IMR-90 (cell line): ENCODE results near the gene CIAO2A. TPM values are rescaled to one million over a fixed set of nuclear protein-coding genes. Genes with fewer than 3 reads are reported as not detected.

Experiments
- ATAC-seq: fragments of 200-7000 bp; cut with Tn5 transposase; 2 replicates; pipeline ENCODE4 v1.9.1; 2020; ENCODE audit warnings: low read depth, mild to moderate bottlenecking, moderate library complexity
- BruUV-seq: library from RNA; stranded (reverse); fragments of 400-500 nt; replicated peaks from 2 replicates; lab custom pipeline; 2021; lab: Mats Ljungman, UMichigan
- CTCF ChIA-PET: fragments of 300-600 bp; formaldehyde crosslinking; extraction: SDS; loops from one replicate; lab custom pipeline; 2021; ENCODE audit warnings: antibody characterized with exemption; lab: Yijun Ruan, JAX
- POLR2A ChIA-PET: fragments of 300-600 bp; sonication (Branson Sonifier 250); formaldehyde crosslinking; loops from one replicate; lab custom pipeline; 2022; ENCODE audit warnings: antibody characterized with exemption; ENCODE audit not compliant: unreplicated experiment; lab: Charles Lee
- DNase-seq: peaks from one replicate; pipeline ENCODE4 v3.0.0; 2013
- H2AFZ ChIP-seq: replicated peaks from 2 replicates; pipeline ENCODE3; 2013; ENCODE audit warnings: low read length, mild to moderate bottlenecking; ENCODE audit not compliant: poor library complexity
- H2AK5ac ChIP-seq: 2 replicates; pipeline ENCODE4 v1.6.1; 2013; ENCODE audit warnings: low read depth, low read length, inconsistent platforms
- H2AK9ac ChIP-seq: replicated peaks from 2 replicates; pipeline ENCODE3; 2013; ENCODE audit warnings: mild to moderate bottlenecking, low read depth, low read length, moderate library complexity; ENCODE audit not compliant: poor library complexity
- H2BK120ac ChIP-seq: 2 replicates; pipeline ENCODE4 v1.6.1; 2013; ENCODE audit warnings: low read depth, low read length, inconsistent platforms
- H2BK15ac ChIP-seq: 3 replicates; pipeline ENCODE4 v1.6.1; 2013; ENCODE audit warnings: low read depth, low read length, inconsistent platforms
- H2BK20ac ChIP-seq: 2 replicates; pipeline ENCODE4 v1.6.1; 2013; ENCODE audit warnings: low read depth, mild to moderate bottlenecking, inconsistent platforms, low read length, moderate library complexity
- H2BK5ac ChIP-seq: 2 replicates; pipeline ENCODE4 v1.6.1; 2013; ENCODE audit warnings: mild to moderate bottlenecking, low read depth, low read length, inconsistent platforms; ENCODE audit not compliant: poor library complexity, severe bottlenecking
- H3K14ac ChIP-seq: replicated peaks from 2 replicates; pipeline ENCODE4 v1.6.1; 2013; ENCODE audit warnings: low read depth, low read length, inconsistent platforms
- H3K18ac ChIP-seq: 2 replicates; pipeline ENCODE4 v1.6.1; 2013; ENCODE audit warnings: low read depth, low read length, control low read depth
- H3K23ac ChIP-seq: 2 replicates; pipeline ENCODE4 v1.6.1; 2013; ENCODE audit warnings: low read depth, low read length, inconsistent platforms
- H3K27ac ChIP-seq: 2 replicates; pipeline ENCODE4 v1.5.1; 2013; ENCODE audit warnings: mild to moderate bottlenecking, control low read depth, low read length; ENCODE audit not compliant: insufficient read depth
- H3K27me3 ChIP-seq: 2 replicates; pipeline ENCODE4 v1.6.1; 2013; ENCODE audit warnings: low read length; ENCODE audit not compliant: control insufficient read depth, insufficient read depth
- H3K36me3 ChIP-seq: 2 replicates; pipeline ENCODE4 v1.6.1; 2013; ENCODE audit warnings: low read length, mixed read lengths; ENCODE audit not compliant: control insufficient read depth, insufficient read depth
- H3K4ac ChIP-seq: 2 replicates; pipeline ENCODE4 v1.6.1; 2013; ENCODE audit warnings: low read depth, low read length, inconsistent platforms
- H3K4me1 ChIP-seq: 2 replicates; pipeline ENCODE4 v1.6.1; 2013; ENCODE audit warnings: low read length, mixed read lengths; ENCODE audit not compliant: control insufficient read depth, insufficient read depth
- H3K4me2 ChIP-seq: 2 replicates; pipeline ENCODE4 v1.6.1; 2013; ENCODE audit warnings: low read depth, mild to moderate bottlenecking, control low read depth, low read length, moderate library complexity
- H3K4me3 ChIP-seq: 2 replicates; pipeline ENCODE4 v1.5.1; 2013; ENCODE audit warnings: low read depth, mild to moderate bottlenecking, control low read depth, low read length, moderate library complexity; ENCODE audit not compliant: insufficient read depth
- H3K56ac ChIP-seq: 2 replicates; pipeline ENCODE4 v1.6.1; 2013; ENCODE audit warnings: low read length, inconsistent platforms; ENCODE audit not compliant: insufficient read depth; ENCODE audit errors: extremely low read depth
- H3K79me1 ChIP-seq, 2 experiments: 2 replicates each; pipeline ENCODE4 v1.6.1; 2013; ENCODE audit warnings: low read length in 2 of 2, inconsistent platforms in 1 of 2, low read depth in 1 of 2
- H3K9ac ChIP-seq: 2 replicates; pipeline ENCODE4 v1.6.1; 2013; ENCODE audit warnings: low read depth, low read length, control low read depth
- H3K9me1 ChIP-seq: 2 replicates; pipeline ENCODE4 v1.6.1; 2013; ENCODE audit warnings: low read length, inconsistent platforms; ENCODE audit not compliant: insufficient read depth
- H3K9me3 ChIP-seq: 2 replicates; pipeline ENCODE4 v1.6.1; 2013; ENCODE audit warnings: low read length; ENCODE audit not compliant: control insufficient read depth, insufficient read depth
- H4K20me1 ChIP-seq: 2 replicates; pipeline ENCODE4 v1.6.1; 2013; ENCODE audit warnings: low read length, inconsistent platforms; ENCODE audit not compliant: insufficient read depth
- H4K5ac ChIP-seq: 2 replicates; pipeline ENCODE4 v1.6.1; 2013; ENCODE audit warnings: mild to moderate bottlenecking, low read depth, low read length, control low read depth
- H4K8ac ChIP-seq, 2 experiments: 2 replicates each; pipeline ENCODE4 v1.6.1; 2013; ENCODE audit warnings: low read depth in 2 of 2, low read length in 2 of 2, control low read depth in 1 of 2, inconsistent platforms in 1 of 2
- H4K91ac ChIP-seq: 2 replicates; pipeline ENCODE4 v1.6.1; 2013; ENCODE audit warnings: low read depth, low read length, inconsistent platforms; ENCODE audit not compliant: insufficient read depth
- BHLHE40 ChIP-seq: fragments of 150-350 bp; IDR thresholded peaks from 2 replicates; pipeline ENCODE4 v1.6.1; 2016; ENCODE audit warnings: mild to moderate bottlenecking, low read depth, low read length
- CEBPB ChIP-seq: IDR thresholded peaks from 2 replicates; pipeline ENCODE4 v1.6.1; 2012; ENCODE audit warnings: low read depth, low read length, improper control_type of control experiment
- CHD1 ChIP-seq: IDR thresholded peaks from 2 replicates; pipeline ENCODE4 v1.6.1; 2012; ENCODE audit warnings: low read depth, low read length, improper control_type of control experiment
- CTCF ChIP-seq: conservative IDR thresholded peaks from 2 replicates; pipeline ENCODE4 v1.5.1; 2012; ENCODE audit warnings: mild to moderate bottlenecking, low read depth, low read length, improper control_type of control experiment
- FOS ChIP-seq: fragments of 150-350 bp; IDR thresholded peaks from 2 replicates; pipeline ENCODE4 v1.6.1; 2016; ENCODE audit warnings: low read depth, low read length
- MAFK ChIP-seq: IDR thresholded peaks from 2 replicates; pipeline ENCODE4 v1.6.1; 2012; ENCODE audit warnings: low read depth, low read length, improper control_type of control experiment
- MAZ ChIP-seq: IDR thresholded peaks from 2 replicates; pipeline ENCODE4 v1.6.1; 2012; ENCODE audit warnings: low read depth, mild to moderate bottlenecking, low read length, improper control_type of control experiment, moderate library complexity, borderline replicate concordance
- MXI1 ChIP-seq: IDR thresholded peaks from 2 replicates; pipeline ENCODE4 v1.6.1; 2012; ENCODE audit warnings: low read depth, mild to moderate bottlenecking, low read length, moderate library complexity, borderline replicate concordance
- NFE2L2 ChIP-seq: fragments of 150-350 bp; IDR thresholded peaks from 2 replicates; pipeline ENCODE4 v1.6.1; 2016; ENCODE audit warnings: low read depth, mild to moderate bottlenecking, low read length
- POLR2A ChIP-seq: IDR thresholded peaks from 2 replicates; pipeline ENCODE4 v1.6.1; 2012; ENCODE audit warnings: mild to moderate bottlenecking, low read depth, low read length
- RAD21 ChIP-seq: IDR thresholded peaks from 2 replicates; pipeline ENCODE4 v1.6.1; 2012; ENCODE audit warnings: low read length, improper control_type of control experiment
- RFX5 ChIP-seq: IDR thresholded peaks from 2 replicates; pipeline ENCODE4 v1.8.0; 2012; ENCODE audit warnings: low read depth, mild to moderate bottlenecking, low read length, moderate library complexity
- SMC3 ChIP-seq: fragments of 150-350 bp; IDR thresholded peaks from 2 replicates; pipeline ENCODE4 v1.6.1; 2016; ENCODE audit warnings: low read depth, mild to moderate bottlenecking, antibody characterized with exemption, low read length, moderate library complexity
- WGBS, 2 experiments: methylation state at CpG; one replicate each; pipeline versions ENCODE4 v1.1.5 to v1.1.7; 2013; ENCODE audit warnings: missing lambda C conversion rate in 2 of 2; ENCODE audit not compliant: insufficient read length in 1 of 2; ENCODE audit errors: extremely low coverage in 2 of 2; 5-methylcytosine and 5-hydroxymethylcytosine counted together
- dilution Hi-C: fragments of 300-500 bp; cut with HindIII; formaldehyde crosslinking; loops from one replicate; pipeline ENCODE4 v1.14.3; 2018; ENCODE audit warnings: low sequenced_read_pairs; ENCODE audit not compliant: unreplicated experiment
- in situ Hi-C: fragments of 300-500 bp; cut with MboI; formaldehyde crosslinking; loops from 3 replicates; pipeline ENCODE4 v1.14.3; 2019; ENCODE audit warnings: low sequenced_read_pairs, inconsistent platforms, mixed read lengths
- intact Hi-C: fragments of 100-400 bp; cut with micrococcal nuclease; formaldehyde crosslinking; loops from 2 replicates; pipeline ENCODE4 v1.10.0; 2022
- polyA plus RNA-seq, 3 experiments: library from polyadenylated mRNA; depleted of rRNA; stranded (reverse); fragments of >200 nt; gene quantifications; 2 replicates each; pipeline ENCODE4 v1.2.3, GENCODE V29; 2012; ENCODE audit warnings: low replicate concordance in 1 of 3
- total RNA-seq: library from RNA; depleted of rRNA; stranded (reverse); fragments of >200 nt; gene quantifications from 2 replicates; pipeline ENCODE4 v1.2.3, GENCODE V29; 2012
- TF ChIP-seq, protein P1 (sequence below): fragments of 150-350 bp; IDR thresholded peaks from 2 replicates; pipeline ENCODE4 v1.6.1; 2017; ENCODE audit warnings: mild to moderate bottlenecking, antibody characterized with exemption, low read length, low read depth
- TF ChIP-seq, protein P2 (sequence below): fragments of 150-350 bp; IDR thresholded peaks from 2 replicates; pipeline ENCODE4 v1.6.1; 2016; ENCODE audit warnings: low read depth, mild to moderate bottlenecking, low read length, moderate library complexity, borderline replicate concordance

Gene CIAO2A
- total and polyA plus RNA-seq, 2 of the 4 experiments (the other 2 are of a cell fraction): 36.7 to 38.3 TPM

GRCh38 chr15:64082757-64083156 is 10.9 kb downstream of the CIAO2A start:
- no peak overlapping the region for H3K56ac ChIP-seq
- no peak for TF ChIP-seq SMC3
- TF ChIP-seq MAZ: no peak
- no peak for TF ChIP-seq FOS
- TF ChIP-seq CEBPB: no peak
- TF ChIP-seq, protein P1, sequence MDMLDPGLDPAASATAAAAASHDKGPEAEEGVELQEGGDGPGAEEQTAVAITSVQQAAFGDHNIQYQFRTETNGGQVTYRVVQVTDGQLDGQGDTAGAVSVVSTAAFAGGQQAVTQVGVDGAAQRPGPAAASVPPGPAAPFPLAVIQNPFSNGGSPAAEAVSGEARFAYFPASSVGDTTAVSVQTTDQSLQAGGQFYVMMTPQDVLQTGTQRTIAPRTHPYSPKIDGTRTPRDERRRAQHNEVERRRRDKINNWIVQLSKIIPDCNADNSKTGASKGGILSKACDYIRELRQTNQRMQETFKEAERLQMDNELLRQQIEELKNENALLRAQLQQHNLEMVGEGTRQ: no peak
- no peak for TF ChIP-seq CTCF
- TF ChIP-seq POLR2A: no peak
- TF ChIP-seq RFX5: no peak
- TF ChIP-seq BHLHE40: no peak
- no peak for TF ChIP-seq CHD1
- TF ChIP-seq RAD21: no peak
- no peak for TF ChIP-seq NFE2L2
- TF ChIP-seq MXI1: no peak
- TF ChIP-seq MAFK: no peak
- TF ChIP-seq, protein P2, sequence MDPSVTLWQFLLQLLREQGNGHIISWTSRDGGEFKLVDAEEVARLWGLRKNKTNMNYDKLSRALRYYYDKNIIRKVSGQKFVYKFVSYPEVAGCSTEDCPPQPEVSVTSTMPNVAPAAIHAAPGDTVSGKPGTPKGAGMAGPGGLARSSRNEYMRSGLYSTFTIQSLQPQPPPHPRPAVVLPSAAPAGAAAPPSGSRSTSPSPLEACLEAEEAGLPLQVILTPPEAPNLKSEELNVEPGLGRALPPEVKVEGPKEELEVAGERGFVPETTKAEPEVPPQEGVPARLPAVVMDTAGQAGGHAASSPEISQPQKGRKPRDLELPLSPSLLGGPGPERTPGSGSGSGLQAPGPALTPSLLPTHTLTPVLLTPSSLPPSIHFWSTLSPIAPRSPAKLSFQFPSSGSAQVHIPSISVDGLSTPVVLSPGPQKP: no peak
- H3K27ac ChIP-seq: no peak overlapping the region
- no peak overlapping the region for H3K14ac ChIP-seq
- H2BK5ac ChIP-seq: no peak overlapping the region
- peaks cover 4% of the 10 kb centered on the region; the same call in 1 of the 2 replicates for H4K20me1 ChIP-seq
- H2BK15ac ChIP-seq: no peak overlapping the region
- H2AFZ ChIP-seq: no peak overlapping the region
- CTCF ChIA-PET: no interaction called here
- H2AK5ac ChIP-seq: no peak overlapping the region
- H2BK120ac ChIP-seq: no peak overlapping the region
- no peak overlapping the region for H3K23ac ChIP-seq
- no peak for ATAC-seq
- intact Hi-C loops: no loop called here
- H3K27me3 ChIP-seq: no peaks in the 10 kb centered on the region
- no TSS peak for BruUV-seq
- H3K79me1 ChIP-seq: peaks cover 18 to 26% of the 10 kb centered on the region in 2 experiments
- no peak overlapping the region for H4K8ac ChIP-seq
- H4K91ac ChIP-seq: no peak overlapping the region
- H3K9ac ChIP-seq: no peak overlapping the region
- no peak overlapping the region for H4K5ac ChIP-seq
- H3K4me1 ChIP-seq: no peaks in the 10 kb centered on the region
- no peak overlapping the region for H3K4me3 ChIP-seq
- in situ Hi-C loops: no loop called here
- dilution Hi-C loops: no loop called here
- no peak overlapping the region for H2BK20ac ChIP-seq
- POLR2A ChIA-PET: no interaction called here
- no peaks in the 10 kb centered on the region for H3K9me3 ChIP-seq
- no CpG with 5 or more reads among the region's 3 CpGs for WGBS, 2 experiments
- no peak overlapping the region for H3K18ac ChIP-seq
- H3K9me1 ChIP-seq: peaks cover 3% of the 10 kb centered on the region
- H3K4me2 ChIP-seq: no peak overlapping the region
- DNase-seq: no peak
- no peak overlapping the region for H2AK9ac ChIP-seq
- no peak overlapping the region for H3K4ac ChIP-seq
- peaks cover 12% of the 10 kb centered on the region; the same call in 1 of the 2 replicates for H3K36me3 ChIP-seq
